Mammary epithelial cell (primary cell): ENCODE measurements around the gene BTBD6.

ENCODE experiments used
- CTCF ChIP-seq, 2 donors: IDR thresholded peaks in 1 of 2; conservative IDR thresholded peaks in 1 of 2; 2 replicates each; pipeline ENCODE4 v1.5.1; 2011 to 2012; ENCODE audit warnings: inconsistent platforms in 2 of 2, low read length in 2 of 2, mild to moderate bottlenecking in 2 of 2, control low read depth in 1 of 2, low read depth in 1 of 2; ENCODE audit not compliant: insufficient read depth in 1 of 2; ENCODE audit errors: extremely low read depth in 1 of 2
- EZH2 ChIP-seq: IDR thresholded peaks from 2 replicates; pipeline ENCODE4 v1.6.1; 2012; ENCODE audit warnings: low read length, inconsistent platforms, borderline replicate concordance

- TF ChIP-seq CTCF (conservative IDR thresholded peaks at IDR 0.05 in 1 of 2, IDR thresholded peaks at IDR 0.05 in 1 of 2; ENCODE audit: extremely low read depth in 1 of 2, insufficient read depth in 1 of 2, low read depth in 1 of 2, low read length in 2 of 2): no peak
- TF ChIP-seq EZH2: no peak
Observed at GRCh38 chr14:105257464-105257863, 9.1 kb downstream of the BTBD6 start.
